ENCODE measurements around the gene BUB3.

BUB3 gene

DNA sequence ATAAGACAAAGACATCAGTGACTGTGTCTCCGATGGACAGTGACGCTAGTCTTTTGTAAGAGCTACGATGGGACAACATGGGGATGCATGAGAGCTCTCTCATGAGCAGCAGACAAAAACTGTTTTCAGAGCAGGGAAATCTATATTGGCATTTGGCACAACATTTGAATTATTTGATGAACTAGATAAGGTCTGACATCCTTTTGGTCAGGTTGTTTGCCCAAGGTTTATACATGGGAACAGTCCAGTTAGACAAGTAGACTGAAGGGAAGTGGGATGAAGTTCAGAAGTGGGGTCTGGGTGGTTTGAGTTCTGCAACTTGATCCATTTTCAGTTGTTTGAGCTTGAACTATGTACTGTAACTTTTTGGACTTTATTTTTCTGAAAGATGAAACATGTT is 50.8 kb downstream of the BUB3 start:
- no peak for DNase-seq

DNA sequence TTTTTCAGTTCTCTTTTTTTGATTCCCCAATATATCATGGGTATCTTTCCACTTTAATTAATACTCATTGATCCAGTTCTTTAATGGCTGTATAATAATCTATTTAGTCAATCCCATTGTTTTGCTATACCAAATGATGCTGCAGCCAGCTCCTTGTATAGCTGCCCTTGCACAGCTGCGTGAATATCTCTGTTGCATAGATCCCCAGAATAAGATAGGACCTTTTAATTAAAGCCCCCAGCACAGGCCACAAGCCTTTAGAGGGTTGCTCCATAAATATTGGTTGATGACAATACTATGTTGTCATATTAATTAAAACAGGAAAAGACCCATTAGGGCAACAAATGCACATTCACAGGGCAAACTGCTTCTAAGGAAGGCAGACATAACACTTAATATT is 57.9 kb downstream of the BUB3 start:
- no peak for DNase-seq

DNA sequence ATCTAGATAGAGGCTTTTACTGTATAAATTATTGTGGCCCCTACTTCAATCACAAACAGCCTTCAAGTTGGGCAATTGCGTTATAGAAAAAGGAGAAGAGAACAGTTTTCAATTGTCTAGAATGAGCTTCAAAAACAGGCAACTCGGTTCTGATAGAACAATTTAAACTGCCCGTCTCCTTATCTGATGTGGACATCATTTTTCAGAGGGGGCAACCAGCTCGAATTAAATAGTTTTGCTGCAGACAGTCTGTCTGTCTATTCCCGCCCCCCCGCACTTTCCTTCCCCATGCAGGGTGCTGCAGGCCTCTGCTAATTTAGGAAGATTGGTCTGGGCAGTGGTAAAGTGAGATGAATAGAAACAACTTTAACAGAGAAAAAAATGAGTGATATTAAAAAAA is 58.4 kb downstream of the BUB3 start:
- no peak for DNase-seq

DNA sequence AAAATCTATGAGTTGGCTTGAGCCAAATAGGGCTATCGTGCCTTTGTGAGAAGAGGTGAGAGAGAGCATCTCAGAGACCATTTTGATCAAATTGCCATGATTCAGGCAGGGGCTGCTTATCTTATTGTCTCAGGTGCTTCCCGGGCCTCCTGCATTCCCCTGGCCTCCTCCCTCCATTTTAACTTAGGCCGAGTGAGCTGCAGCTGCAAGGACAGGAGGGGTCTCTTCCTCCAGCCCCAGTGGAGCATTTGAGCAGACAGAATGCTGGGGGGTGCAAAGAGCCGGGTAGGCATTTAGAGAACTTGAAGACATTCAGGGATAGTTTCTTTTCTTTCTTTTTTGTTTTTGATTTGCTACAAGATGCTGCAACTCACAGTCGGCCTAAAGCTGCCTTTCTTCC is 59.0 kb downstream of the BUB3 start:
- no peak for DNase-seq

Data from stimulated activated CD4-positive, alpha-beta T cell treated with anti-CD3 and anti-CD28 coated beads, Interleukin-15, amount 100 ng/mL, for 24 hours (primary cell).